Smooth muscle cell (in vitro differentiated cells): ENCODE data around the gene ZMAT5. TPM values are rescaled to one million over a fixed set of nuclear protein-coding genes. Genes with fewer than 3 reads are reported as not detected.

Source experiments
- DNase-seq: peaks from one replicate; lab custom pipeline; 2025; ENCODE audit not compliant: unreplicated experiment; lab: John Stamatoyannopoulos, UW
- H2AFZ ChIP-seq: fragments of 200-600 bp; sonication (generic); 2 replicates; pipeline ENCODE4 v1.6.0; 2016; ENCODE audit warnings: antibody characterized with exemption, low read depth, mild to moderate bottlenecking
- H3F3A ChIP-seq: fragments of 200-600 bp; sonication (generic); 2 replicates; pipeline ENCODE4 v1.6.0; 2017; ENCODE audit warnings: antibody characterized with exemption, low read depth
- H3K27ac ChIP-seq: fragments of 200-600 bp; sonication (generic); 2 replicates; pipeline ENCODE4 v1.5.1; 2016; ENCODE audit warnings: low read depth, mild to moderate bottlenecking
- H3K27me3 ChIP-seq: fragments of 200-600 bp; sonication (generic); 2 replicates; pipeline ENCODE4 v1.6.1; 2016; ENCODE audit warnings: low read depth, mild to moderate bottlenecking
- H3K36me3 ChIP-seq: fragments of 200-600 bp; sonication (generic); 2 replicates; pipeline ENCODE4 v1.5.1; 2016; ENCODE audit warnings: low read depth
- H3K4me1 ChIP-seq: fragments of 200-600 bp; sonication (generic); 2 replicates; pipeline ENCODE4 v1.5.1; 2016; ENCODE audit warnings: low read depth
- H3K4me2 ChIP-seq: fragments of 200-600 bp; sonication (generic); 2 replicates; pipeline ENCODE4 v1.6.0; 2016; ENCODE audit warnings: mild to moderate bottlenecking
- H3K4me3 ChIP-seq: fragments of 200-600 bp; sonication (generic); 2 replicates; pipeline ENCODE4 v1.5.1; 2016; ENCODE audit warnings: mild to moderate bottlenecking
- H3K79me2 ChIP-seq: fragments of 200-600 bp; sonication (generic); 2 replicates; pipeline ENCODE4 v1.6.0; 2016; ENCODE audit warnings: low read depth, mild to moderate bottlenecking
- H3K9ac ChIP-seq: fragments of 200-600 bp; sonication (generic); 2 replicates; pipeline ENCODE4 v1.6.0; 2016; ENCODE audit warnings: low read depth
- H3K9me3 ChIP-seq: fragments of 200-600 bp; sonication (generic); replicated peaks from 2 replicates; pipeline ENCODE4 v1.5.1; 2016; ENCODE audit warnings: low read depth
- H4K20me1 ChIP-seq: fragments of 200-600 bp; sonication (generic); 2 replicates; pipeline ENCODE4 v1.6.0; 2016; ENCODE audit warnings: low read depth
- WGBS: methylation state at CpG from one replicate; pipeline ENCODE4 v1.1.7; 2016; ENCODE audit warnings: low lambda C conversion rate; 5-methylcytosine and 5-hydroxymethylcytosine counted together
- polyA plus RNA-seq: library from polyadenylated mRNA; unstranded; fragments of >200 nt; fragmentation: Nextera tagmentation; extraction: Ambion mirVana; gene quantifications from 2 replicates; pipeline ENCODE4 v1.2.1, GENCODE V29; 2016
- total RNA-seq: library from RNA; depleted of rRNA; stranded (reverse); fragments of >200 nt; gene quantifications from 2 replicates; pipeline ENCODE4 v1.2.3, GENCODE V29; 2014
- TF ChIP-seq, protein P1 (sequence below): fragments of 200-600 bp; sonication (generic); IDR thresholded peaks from 2 replicates; pipeline ENCODE4 v1.5.1; 2017; ENCODE audit warnings: borderline replicate concordance, mild to moderate bottlenecking, antibody characterized with exemption; ENCODE audit not compliant: insufficient read depth, poor library complexity, severe bottlenecking

The ZMAT5 gene
- total and polyA plus RNA-seq, 2 experiments from 2014 or later, result 26.0 to 57.8 TPM

DNA sequence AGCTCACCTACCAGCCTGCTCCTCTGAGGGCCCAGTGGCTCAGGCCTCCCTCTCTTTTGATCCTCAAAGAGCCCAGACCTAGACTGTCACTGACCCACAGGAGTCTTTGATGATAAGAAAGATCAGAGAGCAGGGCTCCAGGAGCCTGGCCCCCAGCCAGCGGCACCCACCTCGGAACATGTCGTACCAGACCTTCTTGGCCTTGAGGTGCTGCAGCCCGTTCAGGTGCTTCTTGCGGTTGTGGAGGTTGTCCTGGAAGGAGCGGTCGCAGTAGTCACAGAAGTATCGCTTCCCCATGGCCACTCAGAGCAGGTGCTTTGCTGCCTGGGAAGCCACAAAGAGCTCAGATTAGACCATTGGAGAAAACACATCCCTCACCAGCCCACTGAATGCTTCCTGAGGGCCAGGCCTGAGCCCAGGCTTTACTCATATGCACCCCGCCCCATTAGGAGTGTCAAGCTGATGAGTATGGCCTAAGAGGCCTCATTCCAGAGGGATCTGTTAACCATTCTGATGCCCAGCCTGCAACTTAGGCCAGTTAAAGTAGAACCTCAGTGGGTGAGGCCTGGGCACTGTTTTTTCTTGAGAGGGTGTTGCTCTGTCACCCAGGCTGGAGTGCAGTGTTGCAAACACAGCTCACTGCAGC is 18.4 kb downstream of the ZMAT5 start:
- Histone ChIP-seq H3K4me2 (no peak overlapping the region), H3K27ac (no peak overlapping the region), H3K4me3 (no peak overlapping the region), H2AFZ (no peak overlapping the region), H3F3A (no peaks in the 10 kb centered on the region), H3K36me3 (no peaks in the 10 kb centered on the region), H3K9ac (no peak overlapping the region), H3K79me2 (no peaks in the 10 kb centered on the region), H3K27me3 (no peaks in the 10 kb centered on the region), H3K4me1 (no peaks in the 10 kb centered on the region), H3K9me3 (no peaks in the 10 kb centered on the region), H4K20me1 (peaks cover 4% of the 10 kb centered on the region)
- 98% methylated on average over 9 of the region's 9 CpGs for WGBS
- DNase-seq, result no peak
- TF ChIP-seq, protein P1, sequence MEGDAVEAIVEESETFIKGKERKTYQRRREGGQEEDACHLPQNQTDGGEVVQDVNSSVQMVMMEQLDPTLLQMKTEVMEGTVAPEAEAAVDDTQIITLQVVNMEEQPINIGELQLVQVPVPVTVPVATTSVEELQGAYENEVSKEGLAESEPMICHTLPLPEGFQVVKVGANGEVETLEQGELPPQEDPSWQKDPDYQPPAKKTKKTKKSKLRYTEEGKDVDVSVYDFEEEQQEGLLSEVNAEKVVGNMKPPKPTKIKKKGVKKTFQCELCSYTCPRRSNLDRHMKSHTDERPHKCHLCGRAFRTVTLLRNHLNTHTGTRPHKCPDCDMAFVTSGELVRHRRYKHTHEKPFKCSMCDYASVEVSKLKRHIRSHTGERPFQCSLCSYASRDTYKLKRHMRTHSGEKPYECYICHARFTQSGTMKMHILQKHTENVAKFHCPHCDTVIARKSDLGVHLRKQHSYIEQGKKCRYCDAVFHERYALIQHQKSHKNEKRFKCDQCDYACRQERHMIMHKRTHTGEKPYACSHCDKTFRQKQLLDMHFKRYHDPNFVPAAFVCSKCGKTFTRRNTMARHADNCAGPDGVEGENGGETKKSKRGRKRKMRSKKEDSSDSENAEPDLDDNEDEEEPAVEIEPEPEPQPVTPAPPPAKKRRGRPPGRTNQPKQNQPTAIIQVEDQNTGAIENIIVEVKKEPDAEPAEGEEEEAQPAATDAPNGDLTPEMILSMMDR, result no peak

DNA sequence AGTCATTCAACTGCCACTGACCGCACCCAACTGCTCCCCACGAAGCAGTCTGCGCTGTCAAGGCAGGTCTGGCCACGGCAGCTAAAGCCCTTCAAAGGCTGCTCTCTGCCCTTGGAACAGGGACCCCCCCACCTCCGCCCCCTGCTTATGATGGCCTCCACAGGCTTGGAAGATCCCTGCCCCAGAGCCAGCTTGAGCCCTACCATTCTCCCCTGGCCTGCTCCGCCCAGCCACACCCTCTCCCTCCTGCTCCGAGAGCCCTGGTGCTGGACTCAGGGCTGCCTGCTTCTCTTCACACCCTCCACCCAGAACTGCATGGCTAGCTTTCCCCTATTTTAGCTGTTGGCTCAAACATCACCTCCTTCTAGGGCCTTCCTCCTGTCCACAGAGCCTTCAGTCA is 19.0 kb downstream of the ZMAT5 start:
- Histone ChIP-seq H2AFZ (no peak overlapping the region), H3F3A (no peaks in the 10 kb centered on the region), H3K27ac (no peak overlapping the region), H3K9ac (no peak overlapping the region), H3K79me2 (no peaks in the 10 kb centered on the region), H4K20me1 (peaks cover 4% of the 10 kb centered on the region), H3K4me1 (no peaks in the 10 kb centered on the region), H3K36me3 (no peaks in the 10 kb centered on the region), H3K9me3 (no peaks in the 10 kb centered on the region), H3K27me3 (no peaks in the 10 kb centered on the region), H3K4me3 (no peak overlapping the region), H3K4me2 (no peak overlapping the region)
- no peak for DNase-seq
- WGBS, result 90% methylated on average over 7 of the region's 7 CpGs
- TF ChIP-seq, protein P1, result no peak

DNA sequence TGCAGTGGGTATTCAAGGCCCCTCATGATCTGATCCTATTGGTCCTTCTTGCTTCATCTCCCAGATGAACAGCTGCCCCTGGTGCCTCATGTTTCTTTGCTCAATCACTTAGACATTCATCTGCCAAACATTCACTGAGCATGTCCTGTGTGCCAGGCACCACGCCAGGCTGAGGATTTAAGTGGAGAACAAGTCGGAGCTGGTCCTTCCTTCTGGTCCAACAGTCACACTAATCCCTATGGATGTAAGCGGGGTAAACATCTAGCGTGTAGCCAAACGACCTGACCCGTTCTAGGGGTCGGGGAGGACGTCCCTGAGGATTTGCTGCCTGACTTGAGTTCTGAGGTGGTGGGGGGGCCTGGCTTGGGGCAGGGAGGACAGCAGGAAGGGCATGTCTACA is 21.9 kb downstream of the ZMAT5 start:
- Histone ChIP-seq H3K27ac (no peak overlapping the region), H3K9ac (no peak overlapping the region), H3K79me2 (no peaks in the 10 kb centered on the region), H3K9me3 (no peaks in the 10 kb centered on the region), H3K4me2 (no peak overlapping the region), H4K20me1 (no peaks in the 10 kb centered on the region), H3K27me3 (no peaks in the 10 kb centered on the region), H3F3A (no peaks in the 10 kb centered on the region), H2AFZ (no peak overlapping the region), H3K4me1 (no peaks in the 10 kb centered on the region), H3K36me3 (no peaks in the 10 kb centered on the region), H3K4me3 (no peak overlapping the region)
- 90% methylated on average over 8 of the region's 8 CpGs for WGBS
- DNase-seq, result no peak
- TF ChIP-seq, protein P1, result no peak

DNA sequence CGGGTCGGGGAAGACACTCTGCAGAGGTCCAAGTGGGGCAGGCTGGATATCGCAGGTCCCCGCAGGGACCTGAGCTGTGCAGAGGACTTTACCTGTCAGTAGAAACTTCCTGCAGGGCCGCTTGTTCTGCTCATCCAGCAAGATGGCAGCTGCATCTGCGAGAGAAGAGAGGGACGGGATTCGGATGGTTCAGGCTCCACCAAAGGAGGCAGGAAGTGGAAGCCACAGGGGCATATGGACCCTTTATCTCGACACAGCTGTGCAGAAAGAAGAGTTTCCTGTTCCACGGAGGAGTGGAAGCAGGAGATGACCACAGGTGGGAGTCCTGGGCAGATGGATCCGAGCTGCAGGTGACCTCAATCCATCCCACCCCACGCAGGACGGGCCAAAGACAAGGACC is 24.5 kb downstream of the ZMAT5 start:
- 94% methylated on average over 13 of the region's 13 CpGs for WGBS
- Histone ChIP-seq H3K27me3 (no peaks in the 10 kb centered on the region), H3K4me3 (no peak overlapping the region), H4K20me1 (no peaks in the 10 kb centered on the region), H3K36me3 (no peaks in the 10 kb centered on the region), H2AFZ (no peak overlapping the region), H3K9me3 (no peaks in the 10 kb centered on the region), H3K79me2 (no peaks in the 10 kb centered on the region), H3K9ac (no peak overlapping the region), H3K4me2 (no peak overlapping the region), H3F3A (no peaks in the 10 kb centered on the region), H3K27ac (no peak overlapping the region), H3K4me1 (no peaks in the 10 kb centered on the region)
- TF ChIP-seq, protein P1, result no peak
- no peak for DNase-seq
